ENCODE measurements around the gene TSGA10. TPM values are rescaled to one million over a fixed set of nuclear protein-coding genes. Genes with fewer than 3 reads are reported as not detected.
"Not testable (repeated sequence)": the region's sequence is repeated elsewhere in the genome, so short reads cannot be mapped to it uniquely, and the experiment has no call there.

Gene TSGA10
- total RNA-seq, 2 experiments from 2014 or later: 6.6 to 8.1 TPM

DNA sequence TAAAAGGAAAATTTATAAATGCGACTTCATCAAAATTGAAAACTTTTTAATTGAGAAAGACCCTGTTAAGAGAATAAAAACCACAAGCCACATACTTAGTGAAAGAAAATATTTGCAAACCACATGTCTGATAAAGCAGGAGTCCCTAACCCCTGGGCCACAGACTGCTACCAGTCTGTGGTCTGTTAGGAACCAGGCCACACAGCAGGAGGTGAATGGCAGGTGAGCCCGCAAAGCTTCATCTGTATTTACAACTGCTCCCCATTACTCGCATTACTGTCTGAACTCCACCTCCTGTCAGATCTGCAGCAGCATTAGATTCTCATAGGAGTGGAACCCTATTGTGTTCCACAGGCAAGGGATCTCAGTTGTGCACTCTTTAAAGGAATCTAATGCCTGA is 123.3 kb downstream of the TSGA10 start:
- no peak for DNase-seq
- H3K4me1 Mint-ChIP-seq: peaks cover 16% of the 10 kb centered on the region
- peaks cover 4% of the 10 kb centered on the region for H3K36me3 Mint-ChIP-seq (ENCODE audit: low read depth)
- ChIA-PET POLR2A (interaction anchor here (0.6 kb wide), 1 partner anchor 1197 kb away, joined by 4 read pairs; no protein-coding TSS in a partner anchor), CTCF (interaction anchor here (0.6 to 1.2 kb wide), 4 partner anchors 9 to 97 kb away, joined by 3 to 4 read pairs (median 3); no protein-coding TSS in a partner anchor)
- no peaks in the 10 kb centered on the region for H3K27me3 Mint-ChIP-seq
- H3K27ac Mint-ChIP-seq: no peak overlapping the region
- H3K9me3 Mint-ChIP-seq: no peaks in the 10 kb centered on the region
- H3K4me3 Mint-ChIP-seq: no peak overlapping the region

DNA sequence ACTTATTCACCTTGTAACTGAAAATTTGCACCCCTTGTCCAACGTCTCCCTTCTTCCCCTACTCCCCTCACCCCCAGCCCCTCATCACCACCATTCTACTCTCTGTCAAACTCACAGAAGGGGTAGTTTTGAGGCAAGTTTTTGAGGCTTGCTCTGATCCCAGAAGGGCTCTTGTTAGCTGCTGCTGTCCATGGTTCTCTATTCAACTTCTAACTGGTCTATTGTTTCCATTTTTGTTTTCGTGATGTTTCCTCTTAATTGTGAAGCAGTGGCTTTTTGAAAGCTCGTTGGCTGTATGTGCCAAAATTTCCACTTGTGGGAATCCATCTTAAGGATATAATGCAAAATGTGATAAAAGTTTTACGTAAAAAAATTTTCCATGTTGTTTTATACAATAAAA is 126.2 kb downstream of the TSGA10 start:
- Mint-ChIP-seq H3K9me3 (peaks cover 12% of the 10 kb centered on the region), H3K27me3 (no peaks in the 10 kb centered on the region), H3K36me3 (ENCODE audit: low read depth) (peaks cover 4% of the 10 kb centered on the region), H3K4me1 (peaks cover 16% of the 10 kb centered on the region), H3K27ac (no peak overlapping the region), H3K4me3 (no peak overlapping the region)
- DNase-seq: no peak
- ChIA-PET POLR2A (no interaction called here), CTCF (no interaction called here)

DNA sequence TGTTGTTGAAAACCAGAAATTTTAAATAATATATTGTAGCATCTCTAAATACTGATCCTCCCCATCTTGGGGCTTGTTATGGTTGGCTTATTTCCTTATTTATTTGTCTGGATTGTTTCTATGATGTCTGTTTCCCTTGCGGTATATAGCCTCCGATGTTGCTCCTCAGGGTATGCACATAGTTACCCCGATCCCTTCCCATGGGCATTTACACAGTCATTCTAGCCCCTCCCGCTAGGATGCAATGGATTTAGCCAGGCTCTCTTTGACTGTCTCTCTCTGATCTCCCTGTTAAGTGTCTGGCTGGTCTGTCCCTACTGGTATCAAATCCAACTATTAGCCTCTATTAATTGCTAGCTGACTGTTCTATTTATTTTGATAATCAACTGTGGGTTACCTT is 126.9 kb downstream of the TSGA10 start:
- DNase-seq: no peak
- CTCF ChIA-PET: no interaction called here
- no peaks in the 10 kb centered on the region for H3K27me3 Mint-ChIP-seq
- peaks cover 12% of the 10 kb centered on the region for H3K9me3 Mint-ChIP-seq
- H3K36me3 Mint-ChIP-seq (ENCODE audit: low read depth): peaks cover 4% of the 10 kb centered on the region
- POLR2A ChIA-PET: no interaction called here
- no peak overlapping the region for H3K27ac Mint-ChIP-seq
- H3K4me1 Mint-ChIP-seq: peaks cover 16% of the 10 kb centered on the region
- no peak overlapping the region for H3K4me3 Mint-ChIP-seq

DNA sequence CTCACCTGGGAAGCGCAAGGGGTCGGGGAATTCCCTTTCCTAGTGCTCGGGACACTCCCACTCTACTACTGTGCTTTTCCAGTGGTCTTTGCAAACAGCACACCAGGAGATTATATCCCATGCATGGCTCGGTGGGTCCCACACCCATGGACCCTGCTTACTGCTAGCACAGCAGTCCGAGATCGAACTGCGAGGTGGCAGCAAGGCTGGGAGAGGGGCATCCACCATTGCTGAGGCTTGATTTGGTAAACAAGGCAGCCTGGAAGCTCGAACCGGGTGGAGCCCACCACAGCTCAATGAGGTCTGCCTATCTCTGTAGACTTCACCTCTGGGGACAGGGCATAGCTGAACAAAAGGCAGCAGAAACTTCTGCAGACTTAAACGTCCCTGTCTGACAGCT is 154.0 kb downstream of the TSGA10 start:
- Mint-ChIP-seq H3K9me3 (peaks cover 3% of the 10 kb centered on the region), H3K36me3 (ENCODE audit: low read depth) (no peaks in the 10 kb centered on the region), H3K4me1 (no peaks in the 10 kb centered on the region), H3K4me3 (no peak overlapping the region), H3K27ac (no peak overlapping the region), H3K27me3 (peaks cover 4% of the 10 kb centered on the region)
- DNase-seq: no peak
- ChIA-PET POLR2A (no interaction called here), CTCF (no interaction called here)

DNA sequence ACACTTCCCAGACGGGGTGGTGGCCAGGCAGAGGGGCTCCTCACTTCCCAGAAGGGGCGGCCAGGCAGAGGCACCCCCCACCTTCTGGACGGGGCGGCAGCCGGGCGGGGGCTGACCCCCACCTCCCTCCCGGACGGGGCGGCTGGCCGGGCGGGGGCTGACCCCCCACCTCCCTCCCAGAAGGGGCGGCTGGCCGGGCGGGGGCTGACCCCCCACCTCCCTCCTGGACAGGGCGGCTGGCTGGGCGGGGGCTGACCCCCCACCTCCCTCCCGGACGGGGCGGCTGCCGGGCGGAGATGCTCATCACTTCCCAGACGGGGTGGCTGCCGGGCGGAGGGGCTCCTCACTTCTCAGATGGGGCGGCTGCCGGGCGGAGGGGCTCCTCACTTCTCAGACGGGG is 166.0 kb downstream of the TSGA10 start:
- POLR2A ChIA-PET; CTCF ChIA-PET; H3K4me3 Mint-ChIP-seq; DNase-seq; H3K36me3 Mint-ChIP-seq (ENCODE audit: low read depth); H3K4me1 Mint-ChIP-seq; H3K9me3 Mint-ChIP-seq; H3K27ac Mint-ChIP-seq; H3K27me3 Mint-ChIP-seq: not testable (repeated sequence)

DNA sequence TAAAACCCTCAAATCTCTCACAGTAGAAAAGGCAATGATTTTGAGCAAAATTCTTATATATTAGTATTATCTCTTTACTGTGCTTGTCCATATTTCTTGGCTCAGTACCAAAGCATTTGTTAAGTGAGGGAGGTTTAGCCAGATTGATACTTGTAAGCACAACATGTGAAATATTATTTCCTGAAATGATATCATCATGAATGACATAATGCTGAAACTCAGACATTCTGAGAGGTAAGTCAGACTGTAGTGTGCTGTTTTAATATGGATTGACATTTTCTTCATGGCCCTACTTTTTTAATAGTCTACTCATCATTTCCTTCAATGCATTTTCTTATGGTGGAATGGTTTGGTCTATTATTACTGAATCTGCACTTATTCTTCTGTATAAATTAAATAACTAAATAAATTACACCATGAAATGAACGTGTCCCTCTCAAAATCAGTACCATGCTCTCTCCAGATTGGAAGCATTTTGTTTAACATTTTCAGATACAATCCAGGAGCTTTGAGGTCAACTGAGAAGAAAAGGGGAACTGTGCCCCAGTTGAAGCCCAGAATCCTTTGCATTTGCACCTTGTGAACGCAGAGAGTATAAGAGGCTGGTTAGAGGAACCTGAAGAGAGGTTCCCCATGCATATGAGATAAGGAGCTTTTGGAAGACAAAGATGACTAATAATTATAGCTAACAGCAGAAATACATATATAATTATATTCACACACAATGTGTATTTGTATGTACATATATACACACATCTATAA is 168.7 kb downstream of the TSGA10 start:
- no peaks in the 10 kb centered on the region for H3K4me1 Mint-ChIP-seq
- ChIA-PET POLR2A (no interaction called here), CTCF (no interaction called here)
- DNase-seq: no peak
- H3K4me3 Mint-ChIP-seq: no peak overlapping the region
- no peaks in the 10 kb centered on the region for H3K9me3 Mint-ChIP-seq
- no peaks in the 10 kb centered on the region for H3K36me3 Mint-ChIP-seq (ENCODE audit: low read depth)
- H3K27me3 Mint-ChIP-seq: peaks cover 2% of the 10 kb centered on the region
- H3K27ac Mint-ChIP-seq: no peak overlapping the region

DNA sequence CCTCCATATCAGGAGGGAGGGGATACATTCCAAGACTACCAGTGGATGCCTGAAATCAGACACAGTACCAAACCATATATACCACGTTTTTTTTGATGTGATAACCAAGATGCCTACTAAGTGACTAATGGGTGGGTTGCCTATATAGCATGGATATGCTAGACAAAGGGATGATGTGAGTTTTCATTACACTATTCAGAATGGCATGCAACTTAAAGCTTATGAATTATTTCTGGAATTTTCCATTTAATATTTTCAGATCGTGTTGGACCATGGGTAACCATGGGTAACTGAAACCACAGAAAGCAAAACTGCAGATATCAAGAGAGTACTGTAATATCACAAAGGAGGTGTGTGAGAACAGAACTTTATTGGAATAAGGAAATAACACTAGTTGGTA is 179.1 kb downstream of the TSGA10 start:
- CTCF ChIA-PET: no interaction called here
- peaks cover 2% of the 10 kb centered on the region for H3K36me3 Mint-ChIP-seq (ENCODE audit: low read depth)
- H3K4me1 Mint-ChIP-seq: no peaks in the 10 kb centered on the region
- DNase-seq: no peak
- peaks cover 27% of the 10 kb centered on the region for H3K9me3 Mint-ChIP-seq
- POLR2A ChIA-PET: no interaction called here
- H3K27me3 Mint-ChIP-seq: peaks cover 20% of the 10 kb centered on the region
- no peak overlapping the region for H3K27ac Mint-ChIP-seq
- no peak overlapping the region for H3K4me3 Mint-ChIP-seq

DNA sequence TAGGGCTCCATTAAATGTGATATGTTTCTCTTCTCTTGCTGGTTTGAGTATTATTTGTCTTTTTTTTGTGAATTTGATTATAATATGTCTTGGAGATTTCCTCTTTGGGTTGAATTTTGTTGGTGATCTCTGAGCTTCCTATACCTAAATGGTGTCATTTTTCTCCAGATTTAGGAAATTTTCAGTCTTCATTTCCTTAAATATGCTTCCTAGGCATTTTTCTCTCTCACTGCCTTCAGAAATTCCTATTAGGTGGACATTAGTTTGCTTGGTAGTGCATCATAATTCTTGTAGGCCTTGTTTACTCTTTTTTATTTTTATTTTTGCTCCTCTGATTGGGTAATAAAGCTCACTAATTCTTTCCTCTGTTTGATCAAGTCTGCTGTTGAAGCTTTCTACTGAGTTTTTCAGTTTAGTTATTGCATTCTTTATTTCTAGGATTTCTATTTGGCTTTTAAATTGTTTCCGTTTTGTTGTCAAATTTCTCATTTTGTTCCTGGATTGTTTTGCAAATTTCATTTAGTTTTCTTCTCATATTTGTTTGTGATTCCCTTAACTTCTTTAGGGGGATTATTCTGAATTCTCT is 182.1 kb downstream of the TSGA10 start:
- Mint-ChIP-seq H3K36me3 (ENCODE audit: low read depth) (peaks cover 2% of the 10 kb centered on the region), H3K4me1 (no peaks in the 10 kb centered on the region), H3K27me3 (peaks cover 32% of the 10 kb centered on the region), H3K9me3 (peaks cover 33% of the 10 kb centered on the region), H3K27ac (no peak overlapping the region), H3K4me3 (no peak overlapping the region)
- ChIA-PET CTCF (interaction anchor here (0.6 kb wide), 1 partner anchor 565 kb away, joined by 5 read pairs; no protein-coding TSS in a partner anchor), POLR2A (no interaction called here)
- DNase-seq: no peak

DNA sequence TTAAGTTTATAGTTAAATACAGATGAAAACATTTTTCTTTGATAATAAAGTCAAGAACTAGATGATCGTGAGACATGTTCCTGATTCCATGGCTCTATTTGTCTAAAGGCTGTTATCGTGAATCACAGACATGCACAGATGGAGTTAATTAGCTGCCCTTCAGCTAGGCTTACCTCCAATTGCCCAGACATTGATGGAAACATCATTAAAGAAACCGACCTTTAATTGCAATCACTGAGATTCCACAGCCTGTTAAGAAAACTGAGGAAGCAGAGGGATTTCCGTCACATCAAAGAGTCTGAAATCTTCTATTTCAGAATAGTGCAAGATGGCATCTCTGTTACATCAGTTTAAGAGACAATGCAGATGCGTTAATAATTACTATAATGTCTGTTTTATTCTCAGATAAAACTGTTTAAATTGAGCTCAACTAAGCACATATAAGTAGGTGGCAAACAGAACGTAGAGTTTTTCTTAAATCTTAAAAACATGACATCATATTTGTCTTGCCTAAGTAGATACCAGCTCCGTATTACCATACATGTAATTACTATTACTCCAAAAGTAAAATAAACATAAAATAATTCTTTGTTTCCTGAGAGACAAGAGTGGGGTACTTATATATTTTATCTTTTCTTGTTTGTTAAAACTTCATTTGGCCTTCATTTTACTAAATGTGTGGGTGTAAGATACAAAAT is 194.8 kb downstream of the TSGA10 start:
- CTCF ChIA-PET: no interaction called here
- no peak for DNase-seq
- no peaks in the 10 kb centered on the region for H3K4me1 Mint-ChIP-seq
- H3K36me3 Mint-ChIP-seq (ENCODE audit: low read depth): no peaks in the 10 kb centered on the region
- H3K27ac Mint-ChIP-seq: no peak overlapping the region
- peaks cover 21% of the 10 kb centered on the region for H3K27me3 Mint-ChIP-seq
- H3K9me3 Mint-ChIP-seq: peaks cover 9% of the 10 kb centered on the region
- POLR2A ChIA-PET: no interaction called here
- H3K4me3 Mint-ChIP-seq: no peak overlapping the region

DNA sequence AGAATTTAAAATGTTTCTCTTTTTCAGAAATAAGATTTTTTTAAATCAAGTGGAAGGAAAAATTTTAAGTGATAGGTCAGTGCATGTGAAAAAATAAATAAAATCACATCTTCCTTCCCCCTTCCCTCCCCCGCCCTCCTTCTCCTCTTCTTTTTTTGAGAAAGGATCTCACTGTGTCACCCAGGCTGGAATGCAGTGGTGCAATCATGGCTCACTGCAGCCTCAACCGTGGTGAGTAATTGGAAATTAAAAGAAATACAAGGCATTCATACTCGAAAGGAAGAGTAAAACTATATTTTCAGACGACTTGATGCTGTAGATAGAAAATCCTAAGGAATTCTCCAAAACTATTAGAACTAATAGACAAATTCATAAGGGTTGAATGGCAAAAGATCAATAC is 201.8 kb downstream of the TSGA10 start:
- CTCF ChIA-PET: no interaction called here
- DNase-seq: no peak
- POLR2A ChIA-PET: no interaction called here

DNA sequence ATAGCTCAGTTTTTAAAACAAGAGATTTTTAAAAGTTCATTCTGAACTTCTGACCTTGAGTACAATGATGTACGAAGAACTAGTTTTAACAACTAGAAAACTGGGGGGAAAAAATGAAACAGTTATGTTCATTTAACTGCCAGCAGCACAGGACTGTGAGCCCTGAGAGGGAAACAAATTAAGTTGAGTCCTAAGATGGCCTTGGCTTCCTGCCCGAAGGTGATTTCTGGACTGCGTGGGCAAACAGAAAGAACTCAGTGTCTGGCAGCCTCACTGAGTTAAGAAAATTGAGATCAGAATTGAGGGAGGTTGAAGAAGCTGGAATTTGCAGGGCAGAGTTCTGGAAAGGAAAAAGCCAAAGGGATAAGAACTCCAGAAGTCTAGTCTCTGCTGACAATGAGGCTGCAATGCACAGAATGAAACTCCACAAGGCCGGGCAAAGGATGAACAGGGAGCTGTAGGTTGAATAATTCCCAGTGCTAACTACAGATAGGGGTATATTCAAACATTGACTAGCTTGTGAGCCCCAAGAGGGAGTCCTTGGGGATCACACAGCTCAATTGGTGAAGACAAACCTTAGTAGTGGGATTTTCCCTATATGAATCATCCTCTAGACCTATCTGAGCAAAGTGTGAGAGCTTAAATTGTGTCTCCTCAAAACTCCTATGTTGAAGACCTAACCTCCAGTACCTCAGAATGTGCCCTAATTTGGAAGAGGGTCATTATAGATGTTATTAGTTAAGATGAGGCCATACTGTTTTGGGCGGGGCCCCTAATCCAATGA is 205.6 kb downstream of the TSGA10 start:
- DNase-seq: no peak
- Mint-ChIP-seq H3K4me1 (no peaks in the 10 kb centered on the region), H3K36me3 (ENCODE audit: low read depth) (no peaks in the 10 kb centered on the region), H3K4me3 (no peak overlapping the region), H3K27me3 (peaks cover 25% of the 10 kb centered on the region), H3K9me3 (no peaks in the 10 kb centered on the region), H3K27ac (no peak overlapping the region)
- ChIA-PET POLR2A (no interaction called here), CTCF (no interaction called here)

More for the DNA sequence above, 201.8 kb downstream of the TSGA10 start:
- Mint-ChIP-seq H3K9me3 (no peaks in the 10 kb centered on the region), H3K27ac (no peak overlapping the region), H3K27me3 (peaks cover 28% of the 10 kb centered on the region), H3K36me3 (ENCODE audit: low read depth) (no peaks in the 10 kb centered on the region), H3K4me1 (no peaks in the 10 kb centered on the region), H3K4me3 (no peak overlapping the region)

DNA sequence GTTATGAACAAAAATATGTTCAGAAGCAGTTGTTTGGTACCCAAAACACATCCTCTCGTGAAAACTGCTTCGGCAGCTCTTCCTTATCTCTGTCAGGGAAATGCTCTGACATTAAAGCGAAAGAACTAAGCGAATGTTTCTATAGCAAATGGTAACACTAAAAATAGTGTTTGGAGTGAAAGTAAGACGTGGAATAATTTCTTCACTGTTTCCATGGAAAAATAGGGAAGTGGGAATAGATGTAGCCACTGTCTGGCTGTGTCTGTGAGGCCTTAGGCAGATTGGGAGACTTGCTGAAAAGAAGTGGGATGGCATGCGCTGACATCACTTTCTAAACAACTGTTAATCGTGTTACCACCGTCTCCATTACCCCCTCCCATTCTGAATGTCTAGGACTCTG is 207.2 kb downstream of the TSGA10 start:
- peaks cover 21% of the 10 kb centered on the region for H3K27me3 Mint-ChIP-seq
- H3K36me3 Mint-ChIP-seq (ENCODE audit: low read depth): no peaks in the 10 kb centered on the region
- H3K9me3 Mint-ChIP-seq: no peaks in the 10 kb centered on the region
- no peak for DNase-seq
- no peak overlapping the region for H3K4me3 Mint-ChIP-seq
- ChIA-PET POLR2A (no interaction called here), CTCF (interaction anchor here (0.7 kb wide), 1 partner anchor 678 kb away, joined by 3 read pairs; no protein-coding TSS in a partner anchor)
- no peaks in the 10 kb centered on the region for H3K4me1 Mint-ChIP-seq
- H3K27ac Mint-ChIP-seq: no peak overlapping the region
